T-helper 1 cell treated with Interleukin-12 subunit alpha and Interleukin-12 subunit beta and Interleukin-4 antibody, amounts not matched to agents 30 ng/mL and 1 ng/mL, for 36 hours (primary cell): ENCODE data around the gene ARHGAP23. TPM values are rescaled to one million over a fixed set of nuclear protein-coding genes. Genes with fewer than 3 reads are reported as not detected.
"Not testable (repeated sequence)": the region's sequence is repeated elsewhere in the genome, so short reads cannot be mapped to it uniquely, and the experiment has no call there.

ENCODE experiments used
- intact Hi-C: fragments of 100-400 bp; cut with micrococcal nuclease; formaldehyde crosslinking; loops from one replicate; pipeline ENCODE4 v1.15.1; 2024
- total RNA-seq: library from RNA; stranded (reverse); gene quantifications from 2 replicates; pipeline ENCODE4 v1.2.3, GENCODE V29; 2022

ARHGAP23 gene
- total RNA-seq, 1 donor from 2014 or later = 2.1 TPM

DNA sequence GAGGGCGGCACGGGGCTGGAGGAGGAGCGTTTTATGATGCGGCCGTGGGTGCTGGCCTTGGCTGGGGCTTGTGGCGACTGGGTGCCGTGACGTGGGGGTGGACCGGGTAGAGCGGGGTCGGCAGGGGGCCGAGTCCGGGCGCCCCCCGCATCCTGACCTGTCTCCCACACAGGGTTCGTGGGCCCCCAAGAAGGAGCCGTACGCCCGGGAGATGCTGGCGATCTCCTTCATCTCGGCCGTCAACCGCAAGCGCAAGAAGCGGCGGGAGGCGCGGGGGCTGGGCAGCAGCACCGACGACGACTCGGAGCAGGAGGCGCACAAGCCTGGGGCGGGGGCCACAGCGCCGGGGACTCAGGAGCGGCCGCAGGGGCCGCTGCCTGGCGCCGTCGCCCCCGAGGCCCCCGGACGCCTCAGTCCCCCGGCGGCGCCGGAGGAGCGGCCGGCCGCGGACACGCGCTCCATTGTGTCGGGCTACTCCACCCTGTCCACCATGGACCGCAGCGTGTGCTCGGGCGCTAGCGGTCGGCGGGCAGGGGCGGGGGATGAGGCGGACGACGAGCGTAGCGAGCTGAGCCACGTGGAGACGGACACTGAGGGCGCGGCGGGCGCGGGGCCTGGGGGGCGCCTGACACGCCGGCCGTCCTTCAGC is 81.6 kb downstream of the ARHGAP23 start:
- intact Hi-C loops = no loop called here

DNA sequence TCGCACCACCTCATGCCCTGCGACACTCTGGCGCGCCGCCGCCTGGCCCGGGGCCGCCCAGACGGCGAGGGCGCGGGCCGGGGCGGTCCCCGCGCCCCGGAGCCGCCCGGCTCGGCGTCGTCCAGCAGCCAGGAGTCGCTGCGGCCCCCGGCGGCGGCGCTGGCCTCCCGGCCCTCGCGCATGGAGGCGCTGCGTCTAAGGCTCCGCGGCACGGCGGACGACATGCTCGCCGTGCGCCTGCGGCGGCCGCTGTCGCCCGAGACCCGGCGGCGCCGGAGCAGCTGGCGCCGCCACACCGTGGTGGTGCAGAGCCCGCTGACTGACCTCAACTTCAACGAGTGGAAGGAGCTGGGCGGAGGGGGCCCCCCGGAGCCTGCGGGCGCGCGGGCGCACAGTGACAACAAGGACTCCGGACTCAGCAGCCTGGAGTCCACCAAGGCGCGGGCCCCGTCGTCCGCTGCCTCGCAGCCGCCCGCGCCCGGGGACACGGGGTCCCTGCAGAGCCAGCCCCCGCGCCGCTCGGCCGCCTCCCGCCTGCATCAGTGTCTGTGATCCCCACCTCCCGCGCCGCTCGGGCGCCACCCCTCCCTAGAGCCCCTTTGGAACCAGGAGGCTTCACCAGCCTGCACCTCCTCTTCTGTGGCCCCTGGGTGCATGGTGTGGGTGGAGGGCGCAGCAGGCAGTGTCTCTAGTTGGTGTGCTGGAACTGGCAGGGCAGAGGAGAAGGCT is 82.3 kb downstream of the ARHGAP23 start:
- intact Hi-C loops = no loop called here

DNA sequence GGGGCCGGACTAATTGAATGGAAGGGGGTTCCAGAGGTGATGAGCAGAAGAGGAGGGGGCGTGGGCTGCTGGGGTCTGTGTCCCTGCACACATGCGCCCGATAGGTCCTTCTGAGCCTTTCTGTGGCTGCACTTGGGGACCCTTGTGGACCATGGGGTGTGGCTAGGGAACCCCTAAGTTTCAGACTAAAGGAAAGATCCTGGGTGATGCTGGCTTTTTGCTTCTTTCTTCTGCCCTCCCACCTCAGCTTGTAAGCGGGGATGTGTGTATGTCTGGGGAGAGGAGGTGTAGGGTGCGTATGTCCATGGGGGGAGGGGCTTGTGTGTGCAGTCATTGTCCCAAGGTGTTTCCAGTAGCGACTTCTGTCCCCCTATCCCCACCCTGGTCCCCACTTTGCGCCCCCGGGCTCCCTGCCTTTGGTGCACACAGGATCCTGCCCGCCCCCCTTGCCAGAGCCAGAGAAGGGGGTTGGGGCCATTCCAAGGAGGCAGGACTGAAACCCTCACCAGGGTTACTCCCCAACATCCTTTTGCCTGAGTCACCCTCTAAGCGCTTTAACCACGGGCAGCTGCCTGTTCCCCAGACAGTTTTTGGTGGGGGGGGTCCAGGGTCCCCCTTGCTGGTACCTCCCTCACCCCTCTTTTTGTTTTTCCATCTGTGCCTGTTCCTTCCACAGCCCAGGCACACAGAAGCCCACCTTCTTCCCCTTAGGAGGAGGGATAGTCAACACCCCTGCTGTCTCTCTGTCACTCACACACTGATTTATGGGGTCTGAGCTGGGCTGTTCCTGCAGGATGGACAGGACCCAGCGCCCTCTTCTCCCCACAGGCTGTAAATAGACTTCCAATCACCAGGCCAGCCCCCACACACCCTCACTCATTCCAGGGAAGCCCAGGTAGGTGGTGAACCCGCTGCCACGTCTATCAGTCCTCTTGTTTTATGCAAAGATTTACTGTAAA is 83.2 kb downstream of the ARHGAP23 start:
- intact Hi-C loops = no loop called here

DNA sequence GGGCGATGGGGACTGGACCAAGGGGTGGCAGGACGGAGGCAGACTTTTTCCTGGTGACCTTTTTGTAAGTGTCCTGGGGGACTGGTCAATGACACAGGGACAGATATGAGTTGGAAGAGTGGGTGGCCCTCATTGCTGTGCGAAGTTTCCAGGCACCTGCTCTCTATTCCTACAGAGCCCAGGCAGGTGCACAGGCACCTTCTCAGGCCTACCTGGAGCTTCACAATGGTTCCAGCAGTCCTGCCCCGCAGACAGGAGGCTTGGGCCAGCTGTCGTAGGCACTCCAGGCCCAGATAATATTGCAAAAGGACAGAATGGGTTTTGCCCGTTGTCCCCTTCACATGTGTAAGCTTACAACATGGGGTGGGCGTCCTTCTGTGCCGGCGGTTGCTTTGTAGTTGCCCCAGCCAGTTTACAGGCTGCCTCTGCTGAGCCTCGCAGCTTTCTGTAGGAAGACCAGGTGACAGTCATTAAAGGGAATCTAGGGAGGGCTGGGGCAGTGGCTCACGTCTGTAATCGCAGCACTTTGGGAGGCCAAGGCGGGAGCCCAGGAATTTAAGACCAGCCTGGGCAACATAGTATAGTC is 84.3 kb downstream of the ARHGAP23 start:
- intact Hi-C loops = no loop called here

DNA sequence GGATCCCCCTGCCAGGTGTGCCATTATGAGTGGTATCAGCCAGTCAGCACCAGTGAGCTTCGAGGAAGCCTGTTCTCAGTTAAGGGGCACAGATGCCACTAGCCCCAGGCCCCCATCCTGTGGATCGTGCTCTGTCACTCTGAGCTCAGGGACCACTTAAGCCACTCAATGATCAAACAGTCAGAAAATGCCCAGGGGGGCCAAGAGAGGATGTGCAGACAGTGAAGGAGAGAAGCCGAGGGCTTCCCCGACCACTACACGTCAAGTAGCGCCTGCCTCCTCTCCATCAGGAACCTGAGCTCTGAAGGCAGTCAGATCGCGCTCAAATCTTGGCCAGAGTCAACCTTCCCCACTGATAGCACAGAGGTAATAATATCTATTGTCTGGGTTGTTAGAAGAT is 98.3 kb downstream of the ARHGAP23 start:
- intact Hi-C loops = not testable (repeated sequence)

DNA sequence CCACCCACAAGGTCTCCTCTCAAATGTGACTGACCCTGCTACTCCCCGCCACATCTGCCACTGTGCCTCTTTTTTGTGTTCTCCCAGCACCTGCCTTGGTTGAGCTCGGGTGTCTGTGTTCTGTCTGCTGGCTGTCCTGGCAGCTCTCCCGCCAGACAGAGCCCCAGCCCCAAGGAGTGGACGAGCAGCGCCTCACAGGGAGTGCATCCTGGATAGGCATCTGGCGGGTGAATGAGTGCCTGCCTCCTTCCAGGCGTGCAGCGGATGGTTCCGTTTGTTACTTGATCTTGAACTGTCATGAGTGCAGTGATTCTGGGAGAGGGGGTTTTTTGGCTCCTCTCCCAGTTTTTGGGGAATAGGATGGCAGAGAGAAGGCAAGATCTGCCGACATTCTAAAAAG is 99.9 kb downstream of the ARHGAP23 start:
- intact Hi-C loops = not testable (repeated sequence)

DNA sequence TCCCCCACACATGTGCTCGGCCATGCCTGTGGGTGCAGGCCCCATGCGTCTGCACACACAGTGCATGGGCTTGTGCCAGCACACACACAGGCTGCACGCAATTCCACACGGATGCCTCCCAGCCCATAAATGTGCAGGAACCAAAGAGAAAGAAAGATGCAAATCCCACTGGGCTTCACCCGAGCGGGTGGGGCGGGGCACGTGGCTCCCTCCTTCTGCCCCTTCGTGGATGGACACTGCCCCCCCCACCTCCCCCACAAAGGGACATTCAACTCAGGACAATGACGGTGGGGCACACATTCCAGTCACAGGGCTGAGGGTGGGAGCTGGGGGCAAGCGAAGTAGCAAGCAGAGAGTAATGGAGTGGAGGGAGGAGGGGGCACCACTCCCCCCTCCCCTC is 102.6 kb downstream of the ARHGAP23 start:
- intact Hi-C loops = not testable (repeated sequence)

DNA sequence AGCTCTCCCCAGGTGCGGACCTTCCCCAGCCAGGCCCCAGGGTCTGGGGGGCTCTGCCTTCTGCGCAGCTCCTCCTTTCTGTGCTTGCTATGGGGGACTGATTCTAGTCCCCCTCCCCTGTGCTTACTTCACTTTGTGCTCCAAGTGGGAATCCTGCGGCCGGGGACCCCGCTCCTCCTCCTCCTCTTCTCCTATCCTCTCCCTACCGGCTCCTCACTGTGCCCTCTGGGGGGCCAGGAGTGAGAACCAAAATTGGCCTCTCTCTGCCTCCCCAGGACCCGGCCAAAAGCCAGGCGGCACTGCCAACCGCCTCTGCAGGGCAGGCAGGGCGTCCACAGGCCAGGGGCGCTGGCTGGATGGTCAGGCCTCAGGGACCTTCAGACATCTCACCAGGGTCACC is 103.5 kb downstream of the ARHGAP23 start:
- intact Hi-C loops = not testable (repeated sequence)

DNA sequence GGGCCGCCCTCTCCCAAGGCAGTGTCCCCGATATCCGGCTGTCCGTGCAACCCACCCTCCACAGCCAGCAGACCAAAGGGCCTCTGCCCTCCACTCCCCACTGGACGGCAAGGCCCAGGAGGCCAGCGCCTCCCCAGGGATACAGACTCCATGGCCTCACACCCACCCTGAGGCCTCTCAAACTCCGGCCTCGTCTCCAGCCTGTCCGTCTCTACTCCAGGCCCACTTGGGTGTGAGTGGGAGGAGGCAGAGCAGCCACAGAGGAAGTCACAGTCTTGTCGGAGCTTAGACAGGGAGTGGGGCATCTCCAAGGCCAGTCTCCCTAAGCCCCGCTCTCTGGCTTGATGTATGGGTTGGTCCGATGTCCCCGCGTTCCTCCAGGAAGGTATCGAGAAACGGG is 104.2 kb downstream of the ARHGAP23 start:
- intact Hi-C loops = no loop called here

DNA sequence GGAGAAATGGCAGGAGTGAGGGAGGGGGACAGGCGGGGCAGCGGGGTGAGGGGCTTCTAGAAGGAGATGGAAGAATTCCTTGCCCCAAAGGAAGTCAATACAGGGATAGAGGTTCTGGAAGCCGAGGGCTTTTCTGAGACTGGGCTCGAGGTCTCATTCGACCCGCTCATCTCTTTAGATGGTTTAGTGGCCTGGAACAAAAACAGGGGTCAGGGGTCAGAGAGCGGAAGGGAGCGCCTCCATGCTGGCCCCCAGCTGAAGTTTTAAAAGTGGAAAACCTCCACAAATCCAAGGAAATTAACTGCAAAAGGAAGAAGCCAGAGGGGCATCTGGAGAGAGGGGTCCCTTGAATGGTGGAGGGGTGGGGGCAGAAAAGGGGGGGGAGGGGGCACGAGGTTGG is 105.0 kb downstream of the ARHGAP23 start:
- intact Hi-C loops = no loop called here

DNA sequence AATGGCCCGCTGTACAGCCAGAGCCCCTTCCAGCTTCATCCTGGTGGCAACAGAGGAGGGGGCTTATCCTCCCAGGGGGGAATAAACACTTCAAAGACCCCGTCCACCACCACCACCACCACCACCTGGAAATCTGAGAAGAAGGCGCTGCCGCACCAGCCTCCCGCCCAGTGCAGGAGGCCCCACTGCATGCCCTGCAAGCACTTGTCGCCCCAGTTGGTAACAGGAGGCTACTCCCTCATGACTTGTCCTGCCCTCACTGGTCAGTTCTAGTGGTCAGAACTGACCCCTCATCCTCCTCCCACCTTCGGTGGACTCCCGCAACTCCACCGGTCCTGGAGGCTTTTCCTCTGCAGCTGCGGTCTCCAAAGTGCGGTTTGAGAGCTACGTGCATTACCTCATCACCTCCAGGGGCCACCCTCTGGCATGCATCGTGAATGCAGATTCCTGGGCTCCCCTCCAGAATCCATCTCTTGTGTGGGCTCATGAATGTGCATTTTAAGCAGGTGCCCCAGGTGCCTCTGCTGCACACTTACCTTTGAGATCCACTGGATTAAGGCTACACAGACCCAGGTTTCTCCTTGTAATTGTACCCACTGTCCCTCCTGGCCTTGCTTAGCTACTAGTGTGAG is 105.7 kb downstream of the ARHGAP23 start:
- intact Hi-C loops = no loop called here

DNA sequence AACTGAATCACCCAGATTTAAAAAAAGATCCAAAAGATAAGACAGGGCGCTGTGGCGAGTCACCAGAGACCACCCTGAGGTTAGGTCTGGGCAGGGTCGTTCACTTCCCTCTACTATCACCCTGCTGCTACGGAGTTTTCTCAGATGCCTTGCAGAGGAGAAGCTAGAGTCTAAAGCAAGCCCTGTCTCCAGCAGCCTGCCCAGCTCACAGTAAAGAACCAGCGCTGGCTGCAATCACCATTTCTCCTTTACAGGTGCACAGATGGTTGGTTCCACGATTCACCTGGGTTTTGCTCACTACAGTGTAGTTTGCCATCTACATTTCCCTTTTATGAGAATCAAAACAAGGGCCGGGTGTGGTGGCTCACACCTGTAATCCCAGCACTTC is 106.2 kb downstream of the ARHGAP23 start:
- intact Hi-C loops = no loop called here

DNA sequence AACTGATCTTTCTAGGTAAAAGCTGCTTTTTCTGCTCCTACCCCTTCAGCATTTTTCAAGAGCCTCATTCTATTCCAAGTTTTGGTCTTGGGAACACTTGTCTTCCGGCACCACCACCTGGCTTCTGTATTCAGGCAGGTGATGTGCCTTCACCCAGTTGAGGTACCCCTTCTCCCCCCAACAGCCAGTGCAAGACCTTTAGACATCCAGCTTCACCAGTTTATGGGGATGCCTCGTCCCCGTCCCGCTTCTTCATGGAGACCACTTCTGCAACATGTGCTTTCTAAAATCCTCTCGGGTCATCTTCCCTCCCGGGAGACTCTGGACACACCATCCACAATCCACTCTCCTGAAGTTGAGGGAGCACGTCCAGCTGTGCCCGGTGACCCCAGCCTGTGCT is 107.6 kb downstream of the ARHGAP23 start:
- intact Hi-C loops = no loop called here

DNA sequence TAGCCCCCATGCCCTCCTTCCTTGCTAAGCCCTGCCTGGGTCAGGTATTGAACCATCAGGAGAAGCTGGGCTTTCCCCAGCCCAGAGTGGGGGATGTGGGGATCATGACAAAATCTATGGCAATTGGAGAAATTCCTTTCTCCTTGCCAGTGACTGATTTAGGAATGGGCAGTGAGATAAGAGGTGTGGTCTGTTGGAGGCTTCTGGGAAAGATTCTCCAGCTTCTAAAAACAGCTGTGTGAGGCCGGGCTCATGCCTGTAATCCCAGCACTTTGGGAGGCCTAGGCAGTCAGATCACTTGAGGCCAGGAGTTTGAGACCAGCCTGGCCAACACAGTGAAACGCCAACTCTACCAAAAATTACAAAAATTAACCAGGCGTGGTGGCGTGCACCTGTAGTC is 108.4 kb downstream of the ARHGAP23 start:
- intact Hi-C loops = loop anchor here (1.0 kb wide), 1 partner anchor 44 kb away; no protein-coding TSS in a partner anchor

DNA sequence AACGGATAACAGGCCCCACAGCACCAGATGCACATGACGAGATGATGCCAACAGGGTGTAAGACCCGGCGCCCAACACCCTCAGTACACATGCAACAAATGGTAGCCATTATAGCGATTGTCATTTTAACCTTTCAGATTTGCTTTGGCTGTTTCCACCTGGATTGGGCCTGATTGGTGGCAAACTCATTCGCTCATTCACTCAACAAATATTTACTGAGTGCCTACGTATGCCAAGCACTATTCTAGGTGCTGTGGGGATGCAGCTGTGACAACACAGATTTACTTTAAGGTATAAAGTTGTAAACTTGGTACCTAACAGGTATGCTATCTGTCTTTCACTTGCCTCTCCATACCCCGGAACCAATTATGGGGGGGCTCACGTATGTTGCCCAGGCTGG is 110.6 kb downstream of the ARHGAP23 start:
- intact Hi-C loops = no loop called here

DNA sequence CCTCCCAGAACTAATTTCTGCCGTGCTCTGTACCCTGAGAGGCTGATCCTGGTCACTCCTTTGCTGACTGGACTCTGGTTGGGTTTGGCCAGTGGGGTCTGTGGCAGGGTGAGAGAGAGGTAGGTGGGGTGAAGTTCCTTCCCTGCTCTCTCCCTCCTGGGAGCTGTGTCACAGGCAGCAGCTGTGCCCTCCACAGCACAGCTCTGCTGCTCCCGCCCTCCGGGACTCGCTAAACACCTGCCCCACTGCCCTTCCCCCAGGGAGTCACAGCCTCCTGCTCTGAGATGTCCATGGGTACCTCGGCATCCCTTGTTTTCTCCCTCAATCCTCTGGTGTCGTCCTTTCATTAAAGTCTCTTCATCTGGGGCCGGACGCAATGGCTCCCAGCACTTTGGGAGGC is 111.1 kb downstream of the ARHGAP23 start:
- intact Hi-C loops = no loop called here

DNA sequence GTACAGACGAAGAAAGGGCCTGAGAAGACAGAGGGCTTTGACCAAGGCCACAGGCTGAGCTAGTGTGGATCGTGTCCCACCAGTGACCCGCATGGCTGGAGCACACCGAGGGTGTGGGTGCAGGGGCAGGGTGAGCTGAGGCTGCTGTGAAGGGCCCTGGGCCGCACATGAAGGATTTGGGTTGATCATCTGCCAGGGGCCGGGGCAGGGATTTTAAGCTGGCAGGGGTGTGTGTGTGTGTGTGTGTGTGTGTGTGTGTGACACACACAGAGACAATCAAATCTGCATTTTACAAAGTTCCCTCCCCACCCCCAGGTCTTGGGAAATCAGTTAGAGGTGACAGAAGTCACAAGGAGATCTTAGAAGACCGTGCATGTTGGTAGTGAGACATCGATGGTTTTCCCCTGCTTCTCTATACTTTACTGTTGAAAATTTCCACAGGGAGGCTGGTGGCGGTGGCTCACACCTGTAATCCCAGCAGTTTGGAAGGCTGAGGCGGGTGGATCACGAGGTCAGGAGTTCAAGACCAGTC is 112.3 kb downstream of the ARHGAP23 start:
- intact Hi-C loops = no loop called here

DNA sequence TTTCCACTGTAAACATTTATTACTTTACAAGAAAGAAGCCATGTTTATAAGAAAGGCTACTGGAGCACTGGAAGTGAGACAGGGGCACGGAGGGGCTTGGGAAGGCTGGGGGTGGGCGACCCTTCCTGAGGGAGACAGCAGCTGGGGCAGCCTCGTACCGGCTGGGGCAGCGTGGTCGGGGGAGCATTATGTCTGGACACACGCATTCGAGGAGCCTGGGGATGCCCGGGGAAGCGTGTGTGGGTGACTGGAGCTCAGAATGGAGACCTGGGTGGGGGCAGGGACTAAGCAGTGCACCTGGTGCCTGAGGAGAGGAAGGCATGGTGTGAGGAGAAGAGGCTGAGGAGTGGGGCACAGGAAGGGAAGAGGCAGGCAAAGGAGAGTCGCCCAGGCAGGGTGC is 113.0 kb downstream of the ARHGAP23 start:
- intact Hi-C loops = no loop called here

DNA sequence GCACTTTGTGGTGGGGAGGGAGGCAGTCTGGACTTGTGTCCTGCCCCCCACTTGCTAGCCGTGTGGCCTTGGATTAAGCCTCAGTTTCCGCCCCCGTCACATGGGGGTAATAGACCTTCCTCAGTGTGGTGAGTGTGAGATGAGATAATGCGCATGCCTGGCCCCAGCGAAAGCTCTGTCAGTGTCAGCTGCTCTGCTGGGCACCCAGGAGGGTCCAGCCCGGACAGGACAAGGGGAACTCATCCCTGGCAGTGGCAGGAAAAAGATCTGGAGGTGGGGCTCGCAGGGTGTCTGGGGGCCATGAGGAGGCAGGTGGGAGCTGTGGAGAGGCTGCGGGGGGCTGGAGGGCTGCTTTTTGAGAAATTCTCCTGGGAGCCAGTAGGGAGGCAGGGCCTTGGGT is 114.0 kb downstream of the ARHGAP23 start:
- intact Hi-C loops = no loop called here

DNA sequence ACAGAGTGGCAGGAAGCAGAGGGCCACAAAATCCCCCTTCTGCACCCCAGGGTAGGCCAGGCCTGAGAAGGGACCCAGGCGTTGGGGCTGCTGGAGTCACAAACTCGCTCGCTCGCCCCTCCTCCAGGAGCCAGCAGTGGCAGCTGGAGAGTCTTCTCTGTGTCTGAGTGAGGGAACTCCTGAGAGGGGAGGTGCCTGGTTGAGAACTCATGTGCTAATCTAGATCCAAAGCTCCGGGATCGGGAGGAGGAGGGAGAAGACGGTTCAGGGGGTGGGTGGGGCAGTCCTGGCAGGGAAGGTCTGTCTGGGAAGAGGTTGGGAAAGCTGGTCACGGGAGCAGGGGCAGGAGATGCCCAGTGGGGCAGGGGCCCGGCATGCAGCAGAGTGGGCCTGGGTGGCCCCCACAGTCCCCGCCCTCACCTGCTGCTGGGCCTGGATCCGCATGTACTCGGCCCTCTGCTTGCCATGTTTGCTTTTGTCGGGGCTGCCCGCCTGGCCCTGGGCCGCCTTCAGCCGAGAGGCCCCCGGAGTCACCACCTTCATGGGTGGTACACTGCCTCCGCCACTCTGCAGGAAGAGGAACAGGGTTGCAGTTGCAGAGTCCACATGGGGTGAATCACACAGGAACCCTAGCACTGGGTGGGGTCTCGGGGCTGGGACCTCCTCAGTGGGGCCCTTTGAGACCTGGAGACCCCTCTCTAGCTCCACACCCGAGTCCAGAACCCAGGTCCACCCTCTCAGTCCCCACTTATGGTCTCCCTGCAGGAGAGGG is 115.3 kb downstream of the ARHGAP23 start:
- intact Hi-C loops = no loop called here
